Endothelial cell of umbilical vein (primary cell): ENCODE data around the gene DDX11. TPM values are rescaled to one million over a fixed set of nuclear protein-coding genes. Genes with fewer than 3 reads are reported as not detected.
"Not testable (repeated sequence)": the region's sequence is repeated elsewhere in the genome, so short reads cannot be mapped to it uniquely, and the experiment has no call there.

Source experiments
- BruUV-seq: library from RNA; stranded (reverse); fragments of 400-500 nt; replicated peaks from 2 replicates; lab custom pipeline; 2021; lab: Mats Ljungman, UMichigan
- CTCF ChIA-PET: fragments of 300-600, 350-600 bp; sonication (Branson Sonifier 250); formaldehyde crosslinking; loops from one replicate; lab custom pipeline; 2021; ENCODE audit warnings: antibody characterized with exemption, inconsistent platforms; lab: Charles Lee
- POLR2A ChIA-PET: fragments of 300-600, 350-600 bp; sonication (Branson Sonifier 250); formaldehyde crosslinking; loops from one replicate; lab custom pipeline; 2021; ENCODE audit warnings: antibody characterized with exemption, inconsistent platforms; lab: Charles Lee
- DNase-seq: peaks from one replicate; pipeline ENCODE4 v3.0.0-alpha.2; 2011; ENCODE audit warnings: low read depth, low spot score
- FAIRE-seq: peaks from 2 replicates; lab custom pipeline; 2011; peaks lifted over from hg19 to GRCh38; lab: Jason Lieb, UNC
- H2AFZ ChIP-seq: 2 replicates; pipeline ENCODE4 v1.6.0; 2012; ENCODE audit warnings: low read depth, low read length, control low read depth, inconsistent platforms
- H3K27ac ChIP-seq: 2 replicates; pipeline ENCODE4 v1.5.1; 2011; ENCODE audit warnings: low read depth, mild to moderate bottlenecking, control low read depth, low read length, moderate library complexity; ENCODE audit not compliant: insufficient read depth
- H3K27me3 ChIP-seq, 2 experiments: 2 replicates each; pipeline versions ENCODE4 v1.6.0 to v1.6.1; 2011; ENCODE audit warnings: low read length in 2 of 2, mixed read lengths in 1 of 2; ENCODE audit not compliant: control insufficient read depth in 2 of 2, insufficient read depth in 2 of 2
- H3K36me3 ChIP-seq, 2 experiments: 2 replicates in 1 of 2; 3 replicates in 1 of 2; pipeline ENCODE4 v1.5.1; 2011; ENCODE audit warnings: low read length in 2 of 2, mild to moderate bottlenecking in 1 of 2, moderate library complexity in 1 of 2; ENCODE audit not compliant: control insufficient read depth in 2 of 2, insufficient read depth in 2 of 2; ENCODE audit errors: extremely low read depth in 1 of 2
- H3K4me1 ChIP-seq: 3 replicates; pipeline ENCODE4 v1.5.1; 2011; ENCODE audit warnings: mild to moderate bottlenecking, low read length; ENCODE audit not compliant: control insufficient read depth, insufficient read depth; ENCODE audit errors: extremely low read depth
- H3K4me2 ChIP-seq: 2 replicates; pipeline ENCODE4 v1.6.1; 2011; ENCODE audit warnings: low read length, control low read depth, mixed read lengths; ENCODE audit not compliant: insufficient read depth
- H3K4me3 ChIP-seq, 3 experiments: fragments of 200-600 bp in 1 of 3; sonication (generic), shearing (Covaris generic) in 1 of 3; replicated peaks in 1 of 3; 2 replicates each; pipeline ENCODE4 v1.5.1; 2011 to 2016; ENCODE audit warnings: control low read depth in 3 of 3, low read length in 3 of 3, mild to moderate bottlenecking in 2 of 3, inconsistent platforms in 1 of 3, low read depth in 1 of 3, moderate library complexity in 1 of 3; ENCODE audit not compliant: insufficient read depth in 1 of 3
- H3K79me2 ChIP-seq: 2 replicates; pipeline ENCODE4 v1.6.0; 2012; ENCODE audit warnings: low read length, inconsistent platforms; ENCODE audit not compliant: control insufficient read depth, insufficient read depth
- H3K9ac ChIP-seq: replicated peaks from 2 replicates; pipeline ENCODE3; 2011; ENCODE audit warnings: low read length, control low read depth; ENCODE audit not compliant: insufficient read depth; ENCODE audit errors: extremely low read depth
- H3K9me1 ChIP-seq: replicated peaks from 3 replicates; pipeline ENCODE4 v1.6.0; 2011; ENCODE audit warnings: mild to moderate bottlenecking, low read length; ENCODE audit not compliant: control insufficient read depth, insufficient read depth; ENCODE audit errors: extremely low read depth
- H3K9me3 ChIP-seq: replicated peaks from 2 replicates; pipeline ENCODE4 v1.5.1; 2012; ENCODE audit warnings: low read length, inconsistent platforms; ENCODE audit not compliant: control insufficient read depth, insufficient read depth
- H4K20me1 ChIP-seq: replicated peaks from 2 replicates; pipeline ENCODE3; 2011; ENCODE audit warnings: mild to moderate bottlenecking, low read length; ENCODE audit not compliant: control insufficient read depth, insufficient read depth; ENCODE audit errors: extremely low read depth
- CTCF ChIP-seq, 2 donors: IDR thresholded peaks; 1 replicate in 1 of 2; 2 replicates in 1 of 2; pipeline ENCODE4 v1.5.1; 2011; ENCODE audit warnings: low read length in 2 of 2, mild to moderate bottlenecking in 2 of 2, moderate library complexity in 2 of 2, control low read depth in 1 of 2, inconsistent platforms in 1 of 2, low read depth in 1 of 2; ENCODE audit not compliant: insufficient read depth in 1 of 2; ENCODE audit errors: extremely low read depth in 1 of 2
- EZH2 ChIP-seq: IDR thresholded peaks from 2 replicates; pipeline ENCODE4 v1.6.1; 2012; ENCODE audit warnings: borderline replicate concordance, low read depth, mild to moderate bottlenecking, moderate library complexity, low read length, inconsistent platforms; ENCODE audit not compliant: severe bottlenecking
- GATA2 ChIP-seq: IDR thresholded peaks from 2 replicates; pipeline ENCODE4 v1.7.0; 2011; ENCODE audit warnings: low read depth, mild to moderate bottlenecking, moderate library complexity, mixed read lengths, low read length; ENCODE audit not compliant: insufficient read length, insufficient read depth
- JUN ChIP-seq: IDR thresholded peaks from 2 replicates; pipeline ENCODE4 v1.6.1; 2011; ENCODE audit warnings: borderline replicate concordance, low read depth; ENCODE audit not compliant: insufficient read length, insufficient read depth
- MAX ChIP-seq: IDR thresholded peaks from 2 replicates; pipeline ENCODE4 v1.6.1; 2011; ENCODE audit not compliant: insufficient read depth, insufficient read length
- MYC ChIP-seq: IDR thresholded peaks from one replicate; pipeline ENCODE4 v1.6.1; 2011; ENCODE audit warnings: mild to moderate bottlenecking, low read depth, low read length
- POLR2AphosphoS5 ChIP-seq: IDR thresholded peaks from 2 replicates; pipeline ENCODE4 v1.6.1; 2012; ENCODE audit warnings: low read depth, mild to moderate bottlenecking, control low read depth, low read length, moderate library complexity; ENCODE audit not compliant: insufficient read depth
- dilution Hi-C: fragments of 300-500 bp; cut with MboI; formaldehyde crosslinking; loops from one replicate; pipeline ENCODE4 v1.15.0; 2019; ENCODE audit warnings: low sequenced_read_pairs; ENCODE audit not compliant: extremely low pct_ligation_motif_present
- intact Hi-C: fragments of 100-400 bp; cut with micrococcal nuclease; formaldehyde crosslinking; loops from one replicate; pipeline ENCODE4 v1.10.0; 2022
- polyA plus RNA-seq, 4 experiments: library from polyadenylated mRNA; depleted of rRNA in 3 of 4; stranded (reverse) in 3 of 4; unstranded in 1 of 4; fragments of >200 nt; gene quantifications; 2 replicates each; pipeline versions ENCODE4 v1.2.1 to v1.2.3, GENCODE V29; 2011 to 2012; ENCODE audit warnings: missing spikeins in 1 of 4
- total RNA-seq: library from RNA; stranded (reverse); gene quantifications from 2 replicates; pipeline ENCODE4 v1.2.3, GENCODE V29; 2021

The DDX11 gene
- total and polyA plus RNA-seq, 2 donors (not counting 3 experiments of a cell fraction or from before 2014, with no cell fraction given) = 20.8 to 71.4 TPM

- POLR2A ChIA-PET = no interaction called here
- dilution Hi-C loops = no loop called here
Measured at GRCh38 chr12:31041033-31041564, 32.6 kb upstream of the DDX11 start.

GRCh38 chr12:31050143-31050542 lies 23.5 kb upstream of the DDX11 start:
- H3K4me2 ChIP-seq, H3K4me1 ChIP-seq, H3K4me3 ChIP-seq, CTCF ChIA-PET, H3K27me3 ChIP-seq, H3K9me1 ChIP-seq, H2AFZ ChIP-seq, H3K36me3 ChIP-seq, H4K20me1 ChIP-seq, POLR2A ChIA-PET, intact Hi-C loops, H3K79me2 ChIP-seq, dilution Hi-C loops, DNase-seq, H3K9ac ChIP-seq, BruUV-seq, H3K27ac ChIP-seq, H3K9me3 ChIP-seq: not testable (repeated sequence)
- FAIRE-seq = peak; percentile 24

More at GRCh38 chr12:31041033-31041564, 32.6 kb upstream of the DDX11 start:
- Histone ChIP-seq H3K4me2 (no peak overlapping the region), H3K79me2 (no peaks in the 10 kb centered on the region), H3K4me1 (no peaks in the 10 kb centered on the region), H3K9ac (no peak overlapping the region), H3K27ac (no peak overlapping the region), H3K36me3 (no peaks in the 10 kb centered on the region), H3K9me3 (no peaks in the 10 kb centered on the region), H2AFZ (no peak overlapping the region), H4K20me1 (no peaks in the 10 kb centered on the region), H3K27me3 (peaks cover 6 to 10% of the 10 kb centered on the region in 2 experiments), H3K9me1 (no peaks in the 10 kb centered on the region), H3K4me3 (no peak overlapping the region)
- CTCF ChIA-PET = interaction anchor here (1.3 kb wide), 1 partner anchor 13 kb away, joined by 4 read pairs; no protein-coding TSS in a partner anchor
- BruUV-seq = no TSS peak
- TF ChIP-seq GATA2 (no peak), POLR2AphosphoS5 (no peak), MYC (no peak), MAX (no peak), JUN (no peak), CTCF (IDR thresholded peaks at IDR 0.05; ENCODE audit: extremely low read depth in 1 of 2, insufficient read depth in 1 of 2, low read depth in 1 of 2, low read length in 2 of 2) (no peak), EZH2 (no peak)
- DNase-seq (no peak), FAIRE-seq (no peak)
- intact Hi-C loops = no loop called here

GRCh38 chr12:31050548-31050947 lies 23.1 kb upstream of the DDX11 start:
- H3K9me3 ChIP-seq, H3K27ac ChIP-seq, BruUV-seq, H3K4me3 ChIP-seq, POLR2A ChIA-PET, H3K27me3 ChIP-seq, FAIRE-seq, DNase-seq, H3K79me2 ChIP-seq, intact Hi-C loops, H3K36me3 ChIP-seq, H3K4me1 ChIP-seq, H4K20me1 ChIP-seq, H3K4me2 ChIP-seq, H3K9me1 ChIP-seq, CTCF ChIA-PET, dilution Hi-C loops, H2AFZ ChIP-seq, H3K9ac ChIP-seq: not testable (repeated sequence)
